Lower leg skin (tissue), 4 donors: ENCODE results near the gene FFAR4. TPM values are rescaled to one million over a fixed set of nuclear protein-coding genes. Genes with fewer than 3 reads are reported as not detected.

Experiments used
- DNase-seq, 2 donors: peaks; one replicate each; pipeline ENCODE4 v3.0.0-alpha.2; 2019; ENCODE audit warnings: low spot score in 2 of 2
- H3K4me3 ChIP-seq: fragments of 200-600 bp; sonication (generic); 2 replicates; pipeline ENCODE4 v1.5.1; 2017; ENCODE audit warnings: mild to moderate bottlenecking, low read depth; ENCODE audit not compliant: poor library complexity, severe bottlenecking
- POLR2A ChIP-seq, 2 donors: fragments of 450-650 bp; IDR thresholded peaks; one replicate each; pipeline ENCODE4 v1.6.1; 2016 to 2017; ENCODE audit warnings: antibody characterized with exemption in 2 of 2, mild to moderate bottlenecking in 1 of 2, moderate library complexity in 1 of 2
- WGBS, 2 donors: methylation state at CpG; one replicate each; pipeline ENCODE4 v1.1.5; 2018; 5-methylcytosine and 5-hydroxymethylcytosine counted together
- intact Hi-C: fragments of 100-400 bp; cut with DNase I; formaldehyde crosslinking; loops from one replicate; pipeline ENCODE4 v1.15.0; 2023; ENCODE audit warnings: low total_unique reads
- total RNA-seq, 4 donors: library from RNA; depleted of rRNA; stranded (reverse); fragments of >200 nt; gene quantifications; one replicate each; pipeline ENCODE4 v1.1.0, GENCODE V29; 2016
- TF ChIP-seq, protein P1 (sequence below), 3 donors: fragments of 450-650 bp; IDR thresholded peaks; one replicate each; pipeline ENCODE4 v1.5.1; 2016; ENCODE audit warnings: antibody characterized with exemption in 3 of 3, mild to moderate bottlenecking in 3 of 3, moderate library complexity in 2 of 3

Gene FFAR4
- total RNA-seq, 4 donors from 2014 or later = 0.34 to 6.1 (median 0.81) TPM

DNA sequence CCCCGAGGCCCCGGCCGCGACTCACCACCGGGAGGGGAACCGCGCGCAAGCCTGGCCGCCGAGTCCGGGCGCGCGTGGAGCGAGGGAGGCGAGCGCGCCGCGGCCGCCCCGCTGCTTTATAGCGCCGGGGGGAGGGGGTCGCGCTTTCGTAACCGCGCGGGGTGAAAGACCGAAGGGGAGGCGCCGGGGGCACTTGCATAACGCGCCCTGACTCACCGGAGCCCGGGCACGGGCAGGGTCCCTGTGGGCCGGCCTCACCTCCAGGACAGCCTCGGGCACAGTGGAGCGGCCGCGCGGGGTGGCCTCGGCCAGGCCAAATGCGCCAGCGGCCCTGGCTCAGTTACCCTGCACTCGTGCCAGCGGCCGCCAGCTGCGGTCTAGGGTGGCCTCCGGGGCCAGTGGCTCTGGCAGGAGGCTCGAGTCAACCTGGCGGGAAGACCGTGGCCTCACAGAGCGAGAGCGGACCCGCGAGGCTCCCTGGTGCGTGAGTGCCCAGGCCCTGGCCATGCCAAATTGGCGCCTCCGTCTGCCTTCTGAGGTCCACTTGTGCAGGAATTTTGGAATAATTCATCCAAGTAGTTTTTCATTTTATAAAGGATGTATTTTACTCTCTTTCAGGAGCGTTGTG is 34.8 kb downstream of the FFAR4 start, which contains the start of gene RBP4:
TSS of gene RBP4 (minus strand) at position 90 of the 628 bp plus-strand sequence. CDS start 207 bp downstream, outside the sequence.
- DNase-seq = no peak
- 2 to 6% methylated on average over 10 to 17 of the region's 63 CpGs for WGBS, 2 donors
- peak within 1 kb of the TSS; percentile 5 for H3K4me3 ChIP-seq
- intact Hi-C loops = no loop called here
- no peak for TF ChIP-seq POLR2A (IDR thresholded peaks at IDR 0.05)
- TF ChIP-seq, protein P1, sequence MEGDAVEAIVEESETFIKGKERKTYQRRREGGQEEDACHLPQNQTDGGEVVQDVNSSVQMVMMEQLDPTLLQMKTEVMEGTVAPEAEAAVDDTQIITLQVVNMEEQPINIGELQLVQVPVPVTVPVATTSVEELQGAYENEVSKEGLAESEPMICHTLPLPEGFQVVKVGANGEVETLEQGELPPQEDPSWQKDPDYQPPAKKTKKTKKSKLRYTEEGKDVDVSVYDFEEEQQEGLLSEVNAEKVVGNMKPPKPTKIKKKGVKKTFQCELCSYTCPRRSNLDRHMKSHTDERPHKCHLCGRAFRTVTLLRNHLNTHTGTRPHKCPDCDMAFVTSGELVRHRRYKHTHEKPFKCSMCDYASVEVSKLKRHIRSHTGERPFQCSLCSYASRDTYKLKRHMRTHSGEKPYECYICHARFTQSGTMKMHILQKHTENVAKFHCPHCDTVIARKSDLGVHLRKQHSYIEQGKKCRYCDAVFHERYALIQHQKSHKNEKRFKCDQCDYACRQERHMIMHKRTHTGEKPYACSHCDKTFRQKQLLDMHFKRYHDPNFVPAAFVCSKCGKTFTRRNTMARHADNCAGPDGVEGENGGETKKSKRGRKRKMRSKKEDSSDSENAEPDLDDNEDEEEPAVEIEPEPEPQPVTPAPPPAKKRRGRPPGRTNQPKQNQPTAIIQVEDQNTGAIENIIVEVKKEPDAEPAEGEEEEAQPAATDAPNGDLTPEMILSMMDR (IDR thresholded peaks at IDR 0.05) = no peak

GRCh38 chr10:93601774-93602162 is 35.3 kb downstream of the FFAR4 start:
- TF ChIP-seq, protein P1 (IDR thresholded peaks at IDR 0.05) = no peak
- TF ChIP-seq POLR2A (IDR thresholded peaks at IDR 0.05) = no peak
- intact Hi-C loops = no loop called here
- 7 to 9% methylated on average over 7 of the region's 7 CpGs for WGBS, 2 donors
- no peak for DNase-seq
- no peak overlapping the region for H3K4me3 ChIP-seq

DNA sequence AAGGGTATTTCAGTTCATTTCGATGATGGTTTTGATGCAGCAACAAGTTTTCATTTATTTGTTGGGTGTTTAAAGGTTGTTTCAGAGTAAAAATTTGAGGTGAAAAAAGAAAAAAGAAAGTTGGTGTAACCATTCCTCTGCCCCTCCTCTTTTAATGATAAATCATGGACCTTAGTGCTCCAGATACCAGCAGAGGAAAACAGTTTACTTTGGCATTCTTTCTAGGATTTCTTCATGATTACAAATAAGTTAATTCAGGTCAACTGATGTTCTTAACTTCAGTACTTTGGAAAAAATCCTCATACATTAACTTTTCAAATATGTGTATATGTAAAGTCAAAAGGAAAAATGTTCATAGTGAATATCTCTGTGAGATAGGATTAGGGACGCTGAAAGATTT is 36.6 kb downstream of the FFAR4 start:
- WGBS, 2 donors = 95 to 96% methylated on average over 2 of the region's 2 CpGs
- no peak for DNase-seq
- H3K4me3 ChIP-seq = no peak overlapping the region
- intact Hi-C loops = no loop called here
- TF ChIP-seq, protein P1 (IDR thresholded peaks at IDR 0.05) = no peak
- TF ChIP-seq POLR2A (IDR thresholded peaks at IDR 0.05) = no peak

GRCh38 chr10:93604146-93604545 is 37.7 kb downstream of the FFAR4 start:
- TF ChIP-seq POLR2A (IDR thresholded peaks at IDR 0.05) = no peak
- WGBS, 2 donors = 18 to 21% methylated on average over 2 of the region's 2 CpGs
- no peak for DNase-seq
- intact Hi-C loops = no loop called here
- H3K4me3 ChIP-seq = no peak overlapping the region

DNA sequence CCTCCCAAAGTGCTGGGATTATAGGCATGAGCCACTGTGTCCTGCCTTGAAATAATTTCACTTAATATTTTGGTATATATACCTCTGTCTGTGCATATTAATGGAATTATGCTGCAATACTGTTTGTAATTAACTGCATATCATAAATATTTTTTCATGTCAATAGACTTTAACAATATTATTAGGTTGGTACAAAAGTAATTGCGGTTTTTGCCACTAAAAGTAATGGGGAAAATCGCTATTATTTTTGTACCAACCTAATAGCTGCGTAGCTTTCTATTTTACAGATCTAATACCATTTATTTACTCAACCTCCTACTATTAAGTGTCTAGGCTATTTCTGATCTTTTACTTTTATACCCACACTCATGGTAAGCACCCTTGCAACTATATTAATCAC is 42.0 kb downstream of the FFAR4 start:
- TF ChIP-seq, protein P1 (IDR thresholded peaks at IDR 0.05) = no peak
- TF ChIP-seq POLR2A (IDR thresholded peaks at IDR 0.05) = no peak
- intact Hi-C loops = no loop called here
- WGBS, 2 donors = 83 to 89% methylated on average over 3 of the region's 3 CpGs
- H3K4me3 ChIP-seq = no peak overlapping the region
- no peak for DNase-seq

- TF ChIP-seq, protein P1 (IDR thresholded peaks at IDR 0.05) = no peak
- TF ChIP-seq POLR2A (IDR thresholded peaks at IDR 0.05) = no peak
- no peak for DNase-seq
- H3K4me3 ChIP-seq = no peak within 1 kb of the TSS
- WGBS, 2 donors = 77 to 86% methylated on average over 6 of the region's 6 CpGs
- intact Hi-C loops = no loop called here
Measured at GRCh38 chr10:93612311-93612710, 45.8 kb downstream of the FFAR4 start, which contains the start of gene PDE6C. TSS of gene PDE6C (plus strand) at chr10:93612537. CDS start at chr10:93612726, 189 bp downstream.
